Keratinocyte (primary cell): ENCODE data around the gene LTV1. TPM values are rescaled to one million over a fixed set of nuclear protein-coding genes. Genes with fewer than 3 reads are reported as not detected.
"Not testable (repeated sequence)": the region's sequence is repeated elsewhere in the genome, so short reads cannot be mapped to it uniquely, and the experiment has no call there.

Experiments
- DNase-seq: peaks from one replicate; pipeline ENCODE4 v3.0.0-alpha.2; 2011; ENCODE audit warnings: low read depth, missing footprints, low spot score
- FAIRE-seq: peaks from 2 replicates; lab custom pipeline; 2011; peaks lifted over from hg19 to GRCh38; lab: Jason Lieb, UNC
- H2AFZ ChIP-seq: 2 replicates; pipeline ENCODE4 v1.6.0; 2012; ENCODE audit warnings: low read length, control low read depth, inconsistent platforms; ENCODE audit not compliant: control insufficient read depth
- H3K27ac ChIP-seq: 2 replicates; pipeline ENCODE4 v1.5.1; 2011; ENCODE audit warnings: low read length; ENCODE audit not compliant: control insufficient read depth, insufficient read depth
- H3K27me3 ChIP-seq: 3 replicates; pipeline ENCODE4 v1.6.0; 2011; ENCODE audit warnings: low read length; ENCODE audit not compliant: control insufficient read depth, insufficient read depth; ENCODE audit errors: extremely low read depth
- H3K36me3 ChIP-seq, 2 experiments: 2 replicates in 1 of 2; 3 replicates in 1 of 2; pipeline ENCODE4 v1.5.1; 2011; ENCODE audit warnings: low read length in 2 of 2, mild to moderate bottlenecking in 1 of 2; ENCODE audit not compliant: control insufficient read depth in 2 of 2, insufficient read depth in 2 of 2; ENCODE audit errors: extremely low read depth in 1 of 2
- H3K4me1 ChIP-seq: 3 replicates; pipeline ENCODE4 v1.5.1; 2011; ENCODE audit warnings: low read length; ENCODE audit not compliant: control insufficient read depth, insufficient read depth; ENCODE audit errors: extremely low read depth
- H3K4me2 ChIP-seq: 3 replicates; pipeline ENCODE4 v1.6.0; 2011; ENCODE audit warnings: low read depth, low read length; ENCODE audit not compliant: control insufficient read depth, insufficient read depth; ENCODE audit errors: extremely low read depth
- H3K4me3 ChIP-seq, 3 experiments: fragments of 200-600 bp in 1 of 3; sonication (generic) in 1 of 3; 2 replicates in 2 of 3; 3 replicates in 1 of 3; pipeline ENCODE4 v1.5.1; 2011 to 2016; ENCODE audit warnings: low read length in 3 of 3, mild to moderate bottlenecking in 3 of 3, control low read depth in 2 of 3, inconsistent platforms in 1 of 3, low read depth in 1 of 3, mixed read lengths in 1 of 3, mixed run types in 1 of 3, moderate library complexity in 1 of 3; ENCODE audit not compliant: control insufficient read depth in 2 of 3, insufficient read depth in 2 of 3; ENCODE audit errors: extremely low read depth in 1 of 3
- H3K79me2 ChIP-seq: 2 replicates; pipeline ENCODE4 v1.6.0; 2012; ENCODE audit warnings: low read length; ENCODE audit not compliant: control insufficient read depth, insufficient read depth
- H3K9ac ChIP-seq: 3 replicates; pipeline ENCODE4 v1.6.0; 2011; ENCODE audit warnings: low read length; ENCODE audit not compliant: control insufficient read depth, insufficient read depth; ENCODE audit errors: extremely low read depth
- H3K9me1 ChIP-seq: 3 replicates; pipeline ENCODE4 v1.6.0; 2011; ENCODE audit warnings: low read length; ENCODE audit not compliant: control insufficient read depth, insufficient read depth; ENCODE audit errors: extremely low read depth
- H3K9me3 ChIP-seq: 2 replicates; pipeline ENCODE4 v1.5.1; 2012; ENCODE audit warnings: low read depth, low read length; ENCODE audit not compliant: control insufficient read depth
- H4K20me1 ChIP-seq: 3 replicates; pipeline ENCODE4 v1.6.0; 2011; ENCODE audit warnings: low read length; ENCODE audit not compliant: control insufficient read depth, insufficient read depth; ENCODE audit errors: extremely low read depth
- CTCF ChIP-seq, 3 experiments: IDR thresholded peaks in 1 of 3; conservative IDR thresholded peaks in 1 of 3; optimal IDR thresholded peaks in 1 of 3; 2 replicates in 2 of 3; 3 replicates in 1 of 3; pipeline versions ENCODE3 to v1.5.1; 2011; ENCODE audit warnings: low read length in 3 of 3, mild to moderate bottlenecking in 3 of 3, moderate library complexity in 2 of 3, control low read depth in 1 of 3, inconsistent platforms in 1 of 3; ENCODE audit not compliant: insufficient read depth in 2 of 3; ENCODE audit errors: extremely low read depth in 1 of 3
- EZH2 ChIP-seq: IDR thresholded peaks from one replicate; pipeline ENCODE4 v1.6.1; 2012; ENCODE audit warnings: inconsistent platforms, mild to moderate bottlenecking, low read length, moderate library complexity
- dilution Hi-C: fragments of 300-500 bp; cut with MboI; formaldehyde crosslinking; loops from one replicate; pipeline ENCODE4 v1.7.0; 2020; ENCODE audit warnings: low sequenced_read_pairs; ENCODE audit not compliant: extremely low pct_ligation_motif_present
- polyA plus RNA-seq, 5 experiments: library from polyadenylated mRNA; depleted of rRNA in 3 of 5; stranded (reverse) in 3 of 5; stranded (forward) in 1 of 5; unstranded in 1 of 5; fragments of >200 nt; gene quantifications; 1 replicate in 1 of 5; 2 replicates in 3 of 5; 3 replicates in 1 of 5; pipeline versions ENCODE4 v1.2.1 to v1.2.3, GENCODE V29; 2011 to 2012; ENCODE audit warnings: missing spikeins in 2 of 5, low read depth in 1 of 5, low replicate concordance in 1 of 5

The LTV1 gene
- polyA plus RNA-seq, 1 donor (not counting 4 experiments of a cell fraction or from before 2014, with no cell fraction given): 35.2 TPM

GRCh38 chr6:143872201-143872600 lies 29.1 kb downstream of the LTV1 start:
- Histone ChIP-seq H3K27me3 (no peaks in the 10 kb centered on the region), H3K36me3 (no peaks in the 10 kb centered on the region), H2AFZ (no peak overlapping the region), H3K79me2 (no peaks in the 10 kb centered on the region), H3K4me1 (no peaks in the 10 kb centered on the region), H3K9me1 (no peaks in the 10 kb centered on the region), H3K9me3 (no peaks in the 10 kb centered on the region), H3K4me3 (no peak overlapping the region), H3K27ac (no peak overlapping the region), H3K9ac (no peak overlapping the region), H3K4me2 (no peak overlapping the region), H4K20me1 (no peaks in the 10 kb centered on the region)
- TF ChIP-seq EZH2 (no peak), CTCF (optimal IDR thresholded peaks at IDR 0.05 in 1 of 3, IDR thresholded peaks at IDR 0.05 in 1 of 3, conservative IDR thresholded peaks at IDR 0.05 in 1 of 3; ENCODE audit: extremely low read depth in 1 of 3, insufficient read depth in 2 of 3, low read length in 3 of 3) (no peak)
- no peak for FAIRE-seq
- dilution Hi-C loops: no loop called here
- no peak for DNase-seq

GRCh38 chr6:143873600-143873999 lies 30.5 kb downstream of the LTV1 start:
- H4K20me1 ChIP-seq, H3K4me3 ChIP-seq, H3K9ac ChIP-seq, H2AFZ ChIP-seq, H3K4me1 ChIP-seq, H3K9me3 ChIP-seq, H3K79me2 ChIP-seq, H3K36me3 ChIP-seq, DNase-seq, H3K27ac ChIP-seq, H3K4me2 ChIP-seq, FAIRE-seq, H3K27me3 ChIP-seq, H3K9me1 ChIP-seq, dilution Hi-C loops: not testable (repeated sequence)

- DNase-seq, H3K9me3 ChIP-seq, H3K9me1 ChIP-seq, H3K36me3 ChIP-seq, H3K9ac ChIP-seq, H3K4me3 ChIP-seq, H3K27me3 ChIP-seq, FAIRE-seq, H3K27ac ChIP-seq, H2AFZ ChIP-seq, H3K4me2 ChIP-seq, dilution Hi-C loops, H3K79me2 ChIP-seq, H3K4me1 ChIP-seq, H4K20me1 ChIP-seq: not testable (repeated sequence)
Measured at GRCh38 chr6:143874503-143874902, 31.4 kb downstream of the LTV1 start.
